Fibroblast of skin of abdomen (primary cell): ENCODE measurements around the gene C17orf50.

Source experiments
- DNase-seq: peaks from one replicate; pipeline ENCODE4 v3.0.0-alpha.2; 2013

The C17orf50 gene

DNA sequence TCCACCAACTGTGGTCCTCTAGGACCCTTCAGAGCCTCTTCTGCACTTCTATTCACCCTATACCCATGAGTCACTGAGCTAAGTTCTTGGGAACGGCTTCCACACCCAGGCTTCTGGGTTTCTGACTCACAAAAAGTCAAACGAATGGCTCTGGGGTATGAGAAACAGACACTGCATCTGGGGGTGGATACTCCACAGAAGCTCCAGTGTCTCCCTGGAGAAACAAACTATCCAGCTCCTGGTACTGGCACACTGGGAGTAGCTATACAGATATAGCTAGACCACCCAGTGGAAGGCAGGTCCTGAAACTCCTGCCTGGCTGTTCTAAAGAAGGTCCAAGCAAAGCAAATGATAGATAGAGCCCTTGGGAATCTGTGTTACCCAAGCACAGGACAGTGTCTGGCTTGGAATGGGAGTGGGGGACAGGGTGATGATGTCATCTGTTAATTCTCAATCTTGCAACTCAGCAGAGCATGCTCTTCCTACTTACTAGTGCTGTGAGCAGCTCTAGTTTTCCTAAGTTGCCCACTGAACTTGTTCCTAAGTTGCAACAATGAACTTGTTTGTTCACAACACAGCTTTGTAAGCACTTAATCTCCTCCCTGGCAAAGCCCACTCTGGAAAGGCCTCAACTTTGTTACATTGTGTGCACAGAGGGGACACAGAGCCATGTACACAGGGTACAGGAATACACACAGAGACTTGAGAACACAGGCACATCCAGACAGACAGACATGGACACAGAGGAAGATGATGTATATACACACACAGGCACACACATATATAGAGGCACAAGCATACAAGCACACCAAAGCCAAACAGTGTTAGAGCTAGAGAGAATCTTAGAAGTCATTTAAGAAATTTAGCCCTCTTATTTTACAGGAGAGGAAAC, 28.0 kb downstream of the C17orf50 start:
- peak; percentile 82 for DNase-seq

DNA sequence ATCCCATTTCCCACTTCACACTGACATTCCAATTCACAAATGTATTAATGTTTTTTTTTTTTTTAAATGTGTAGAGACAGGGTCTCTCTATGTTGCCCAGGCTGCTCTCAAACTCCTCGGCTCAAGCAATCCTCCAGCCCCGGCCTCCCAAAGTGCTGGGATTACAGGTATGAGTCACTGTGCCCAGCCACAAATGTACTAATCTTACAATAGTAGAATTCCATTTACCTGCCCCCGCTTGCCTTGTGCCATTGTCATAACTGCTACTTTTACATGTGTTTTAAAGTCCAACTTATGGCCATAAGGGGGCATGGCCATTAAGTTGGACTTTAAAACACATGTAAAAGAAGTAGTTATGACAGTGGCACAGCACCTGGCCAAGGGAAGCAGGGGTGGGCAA, 30.2 kb downstream of the C17orf50 start:
- no peak for DNase-seq

DNA sequence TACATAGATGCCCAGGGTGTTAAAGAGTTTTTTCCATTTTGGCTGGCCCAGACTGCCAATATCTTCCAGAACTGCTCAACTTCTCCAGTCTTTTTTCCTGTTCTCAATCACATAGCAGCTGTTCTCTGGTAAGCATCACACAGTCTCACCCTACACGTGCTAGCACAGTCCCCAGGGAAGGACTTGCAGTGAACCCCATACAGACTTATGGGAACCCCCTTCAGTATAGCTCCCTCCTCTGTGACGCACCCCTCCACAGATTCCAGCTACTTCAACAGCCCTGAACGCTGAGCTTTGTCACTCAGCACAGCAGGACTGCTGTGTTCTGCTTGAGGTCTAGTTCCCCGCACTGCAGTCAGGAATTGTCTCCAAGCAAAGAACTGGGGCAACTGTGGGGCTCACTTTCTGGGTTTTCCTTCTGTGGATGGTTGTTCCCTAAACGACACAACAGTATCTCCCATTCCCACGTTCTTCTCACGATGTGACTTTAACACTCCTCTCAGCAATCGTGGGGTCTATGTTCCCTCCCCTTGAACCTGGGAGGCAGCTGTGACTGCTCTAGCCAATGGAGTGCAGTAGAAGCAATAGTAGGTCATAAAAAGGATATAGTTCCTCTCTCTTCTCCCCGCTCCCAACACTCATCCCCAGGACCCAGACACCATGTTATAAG, 31.1 kb downstream of the C17orf50 start:
- no peak for DNase-seq

DNA sequence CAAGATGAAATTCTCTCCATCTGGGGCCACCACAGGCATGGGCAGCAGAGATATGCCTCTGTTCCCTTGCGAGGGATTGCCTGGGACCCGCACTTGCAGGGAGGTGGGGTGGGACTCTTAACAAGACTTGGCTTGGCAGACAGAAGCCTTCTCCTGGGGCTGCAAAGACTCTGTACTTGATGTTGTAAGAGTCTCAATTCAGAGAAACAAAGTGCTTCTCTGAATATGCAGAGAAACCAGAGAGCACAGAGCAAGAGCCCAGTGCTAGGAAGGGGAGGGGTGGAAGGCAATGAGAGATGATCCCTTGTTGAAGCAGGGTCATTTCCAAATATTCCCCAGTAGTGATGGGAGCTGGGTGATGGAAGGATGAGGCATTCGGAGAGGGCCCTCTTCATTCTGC, 32.6 kb downstream of the C17orf50 start:
- DNase-seq = no peak

DNA sequence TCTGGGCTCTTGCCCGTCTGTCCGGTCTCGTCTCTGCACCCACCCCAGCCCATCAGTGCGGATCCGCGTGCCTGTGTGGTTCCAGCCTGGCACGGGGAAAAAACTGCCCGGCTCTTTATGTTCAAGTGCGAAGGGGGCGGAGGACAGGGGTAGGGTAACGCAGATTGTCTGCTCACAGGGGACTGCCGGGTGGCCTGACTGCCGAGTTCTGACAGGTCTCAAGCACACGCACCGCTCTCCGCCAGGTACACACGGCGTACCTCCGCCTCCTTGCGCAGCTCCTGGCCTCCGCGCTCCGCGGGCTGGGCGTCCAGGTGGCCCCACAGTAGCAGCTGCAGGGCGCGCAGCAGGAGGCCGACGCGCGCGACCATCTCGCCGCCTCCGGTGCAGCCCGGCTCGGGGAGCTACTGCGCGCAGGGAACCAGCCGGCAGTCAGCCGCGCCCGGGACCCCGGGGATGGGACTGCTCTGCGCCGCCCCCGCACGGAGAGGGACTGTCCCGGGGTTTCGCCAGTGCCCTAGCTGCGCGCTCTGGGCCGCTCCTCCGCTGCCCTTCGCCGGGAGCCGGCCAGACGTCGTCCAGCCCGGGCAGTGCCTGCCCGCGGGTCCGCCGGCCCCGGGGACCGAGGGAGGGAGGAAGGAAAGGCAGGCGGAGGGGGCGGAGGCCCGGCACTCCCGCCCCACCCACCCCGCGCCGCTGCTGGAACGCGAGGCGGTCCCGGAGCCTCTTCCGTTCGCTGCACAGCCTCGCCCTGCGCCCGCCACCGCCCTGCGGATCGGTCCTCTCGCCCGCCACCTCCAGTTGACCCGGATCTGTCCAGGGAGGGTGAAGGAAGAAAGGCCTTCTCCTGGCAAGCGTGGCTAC, 34.6 kb downstream of the C17orf50 start, which contains the start of gene MMP28:
Gene MMP28, minus strand, starts transcription at position 635 of the 864 bp plus-strand sequence. Its CDS starts 264 bp downstream, at position 371.
- DNase-seq = no peak

DNA sequence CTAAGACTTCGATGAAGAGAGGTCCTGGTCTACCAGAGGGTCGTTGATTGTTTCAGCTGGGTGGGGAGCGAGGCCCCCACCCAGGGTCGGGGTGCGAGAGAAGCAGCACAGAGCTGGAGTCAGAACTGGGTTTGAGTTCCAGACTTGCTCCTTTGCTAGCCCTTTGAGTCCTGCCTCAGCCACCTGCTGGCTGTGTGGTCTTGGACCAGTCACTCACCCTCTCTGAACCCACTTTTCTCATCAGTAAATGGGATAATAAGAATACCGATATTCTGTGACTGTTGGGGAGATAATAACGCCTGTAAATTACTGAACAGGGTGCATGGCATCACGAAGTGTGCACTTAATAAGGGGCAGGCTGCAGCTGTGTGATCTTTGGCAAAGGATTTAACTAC, 35.2 kb downstream of the C17orf50 start:
- DNase-seq = no peak

DNA sequence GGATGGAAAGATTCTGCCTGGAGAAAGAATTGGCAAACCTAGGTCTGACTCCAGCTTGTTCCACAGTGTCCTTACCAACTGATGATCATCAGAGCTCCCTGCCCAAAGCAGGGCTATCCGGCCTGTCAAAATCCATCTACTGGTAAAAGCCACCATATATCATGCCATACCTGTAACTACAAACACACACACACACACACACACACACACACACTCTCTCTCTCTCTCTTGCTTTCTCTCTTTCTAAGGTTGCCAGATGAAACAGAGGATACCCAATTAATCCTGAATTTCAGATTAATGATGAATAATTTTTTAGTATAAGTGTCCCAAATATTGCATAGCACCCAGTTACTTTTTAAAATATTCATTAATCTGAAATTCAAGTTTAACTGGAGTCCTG, 36.3 kb downstream of the C17orf50 start:
- DNase-seq = no peak

DNA sequence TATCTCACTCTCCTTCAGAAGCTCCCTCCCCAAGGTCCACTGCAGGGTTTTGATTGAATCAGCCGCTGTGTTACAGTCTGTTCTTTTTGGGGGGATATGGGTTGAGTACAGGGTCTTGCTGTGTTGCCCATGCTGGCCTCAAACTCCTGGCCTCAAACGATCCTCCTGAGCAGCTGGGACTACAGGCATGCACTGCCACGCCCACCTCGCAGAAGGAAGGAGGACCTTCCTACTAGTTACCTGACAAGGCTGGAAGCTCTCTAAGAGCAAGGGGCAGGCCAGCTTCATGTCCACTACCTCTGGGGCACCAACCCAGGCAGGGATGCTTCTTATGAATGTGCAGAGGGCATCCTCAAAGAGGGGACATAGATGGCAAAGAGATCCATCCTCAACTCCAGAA, 36.7 kb downstream of the C17orf50 start:
- DNase-seq = no peak

DNA sequence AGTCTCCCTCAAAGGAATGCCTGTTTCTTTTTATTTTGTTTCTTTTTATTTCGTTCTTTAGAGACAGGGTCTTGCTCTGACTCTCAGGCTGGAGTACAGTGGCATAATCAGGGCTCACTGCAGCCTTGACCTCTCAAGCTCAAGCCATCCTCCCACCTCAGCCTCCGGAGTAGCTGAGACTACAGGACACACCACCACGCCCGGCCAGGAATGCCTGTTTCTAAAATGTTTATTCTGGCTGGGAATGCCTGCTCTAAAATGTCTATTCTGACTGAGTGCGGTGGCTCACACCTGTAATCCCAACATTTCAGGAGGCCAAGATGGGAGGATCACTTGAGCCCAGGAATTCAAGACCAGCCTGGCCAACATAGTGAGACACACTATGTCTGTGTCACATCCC, 37.2 kb downstream of the C17orf50 start:
- DNase-seq = no peak

DNA sequence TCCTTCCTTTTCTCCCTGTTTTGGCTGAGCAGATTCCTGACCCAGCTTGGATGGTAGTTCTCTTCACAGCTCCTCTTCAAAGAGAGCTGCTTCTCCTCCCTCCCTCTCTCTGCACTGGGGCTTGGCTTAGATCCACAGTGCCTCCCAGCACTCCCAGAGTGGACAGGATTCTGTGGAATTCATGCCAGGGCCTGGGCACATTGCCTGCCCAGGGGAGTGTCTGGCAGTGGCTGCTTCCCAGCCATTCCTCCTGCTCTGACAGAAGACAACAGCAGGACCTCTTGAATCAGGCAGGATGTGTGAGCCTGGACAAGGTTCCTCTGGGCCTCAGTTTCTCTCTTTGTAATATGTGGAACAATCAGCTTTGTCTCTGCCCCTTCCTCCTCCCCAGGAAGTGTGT, 39.3 kb downstream of the C17orf50 start:
- DNase-seq = peak; percentile 42

DNA sequence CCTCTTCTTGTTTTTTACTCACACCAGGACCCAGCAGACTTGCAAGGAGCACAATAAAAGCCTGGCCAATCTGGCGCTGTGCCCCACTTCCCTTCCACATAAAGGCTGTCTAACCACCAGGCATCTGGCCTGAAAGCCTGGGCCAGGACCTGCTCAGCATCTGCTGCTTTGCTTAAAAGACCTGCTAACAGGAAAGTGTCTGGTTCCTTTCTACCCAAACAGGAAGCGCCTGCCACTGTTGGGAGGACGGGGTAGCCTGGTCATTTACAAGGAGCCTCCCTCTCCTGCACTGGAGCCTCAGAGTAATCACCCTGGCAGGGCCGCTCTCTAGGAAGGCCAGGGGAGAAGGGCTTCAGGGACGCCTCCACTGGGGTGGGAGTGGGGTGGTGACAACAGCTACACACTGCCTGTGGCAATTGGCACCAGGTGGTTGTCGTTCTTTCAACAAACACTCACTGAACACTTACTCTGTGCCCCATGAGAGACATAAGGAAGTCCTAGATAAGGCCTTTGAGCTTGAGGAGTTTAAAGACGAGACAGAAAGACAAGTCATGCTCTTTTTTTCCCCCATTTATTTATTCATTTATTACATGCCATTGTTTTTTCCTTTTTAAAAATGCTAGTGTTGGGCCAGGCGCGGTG, 41.0 kb downstream of the C17orf50 start:
- peak; percentile 55 for DNase-seq

DNA sequence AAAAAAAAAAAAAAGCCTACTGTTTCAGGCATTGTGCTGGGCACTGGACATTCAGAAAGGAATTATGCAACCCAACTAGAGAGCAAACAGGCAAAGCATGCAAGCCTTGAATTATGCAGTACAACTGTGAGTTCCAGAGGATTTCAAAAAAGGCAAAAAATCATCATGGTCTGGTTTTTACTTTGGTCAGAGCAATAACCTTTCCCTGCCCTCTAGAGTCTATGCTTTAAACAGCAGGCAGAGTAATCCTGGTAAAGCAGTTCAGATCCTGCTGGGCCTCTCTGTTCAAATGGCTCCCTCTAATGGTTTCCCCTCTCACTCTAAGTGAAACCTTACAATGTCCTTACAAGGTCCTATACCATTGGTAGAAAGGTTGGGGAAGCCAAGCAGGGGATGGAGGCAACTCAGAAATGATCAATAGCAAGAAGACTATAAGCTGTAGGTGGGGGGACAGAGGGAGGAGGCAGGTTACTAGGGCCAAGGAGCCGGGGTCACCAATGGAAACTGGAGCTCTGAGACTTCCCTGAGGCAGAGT, 44.0 kb downstream of the C17orf50 start:
- peak; percentile 87 for DNase-seq

DNA sequence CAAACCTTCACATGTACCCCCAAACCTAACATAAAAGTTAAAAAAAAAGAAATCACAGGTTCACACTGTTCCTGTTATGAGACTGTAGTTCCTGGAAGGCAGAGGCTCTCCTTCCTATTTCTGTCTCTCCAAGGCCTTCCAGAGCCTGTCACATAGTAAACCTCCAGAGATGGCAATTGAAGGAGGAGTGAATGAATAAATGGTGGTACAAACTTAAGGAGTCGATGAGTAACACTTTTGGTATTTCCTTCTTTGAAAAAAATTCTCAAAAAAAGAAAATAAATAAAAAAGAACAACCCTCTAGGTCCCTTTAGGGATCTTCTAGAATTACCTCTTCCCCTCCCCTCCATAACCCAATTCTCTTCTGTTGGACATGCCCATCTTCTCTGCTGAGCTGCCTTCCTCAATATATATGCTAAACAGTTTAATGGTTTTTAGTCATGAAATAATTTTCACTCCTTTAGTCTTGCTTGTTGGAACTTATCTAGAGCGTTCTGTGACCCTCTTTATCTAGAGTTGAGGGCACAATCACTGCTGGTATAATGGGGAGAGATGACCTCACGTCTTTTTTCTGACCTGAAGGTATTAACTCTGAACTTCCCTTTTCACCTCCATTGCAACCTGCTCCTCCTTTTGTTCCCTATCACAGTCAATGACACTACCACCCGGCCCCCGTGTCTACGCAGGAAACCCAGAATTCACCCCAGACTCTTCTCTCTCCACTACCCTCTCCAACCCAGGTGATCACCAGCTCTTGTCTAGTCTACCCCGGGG, 46.9 kb downstream of the C17orf50 start:
- peak; percentile 68 for DNase-seq

DNA sequence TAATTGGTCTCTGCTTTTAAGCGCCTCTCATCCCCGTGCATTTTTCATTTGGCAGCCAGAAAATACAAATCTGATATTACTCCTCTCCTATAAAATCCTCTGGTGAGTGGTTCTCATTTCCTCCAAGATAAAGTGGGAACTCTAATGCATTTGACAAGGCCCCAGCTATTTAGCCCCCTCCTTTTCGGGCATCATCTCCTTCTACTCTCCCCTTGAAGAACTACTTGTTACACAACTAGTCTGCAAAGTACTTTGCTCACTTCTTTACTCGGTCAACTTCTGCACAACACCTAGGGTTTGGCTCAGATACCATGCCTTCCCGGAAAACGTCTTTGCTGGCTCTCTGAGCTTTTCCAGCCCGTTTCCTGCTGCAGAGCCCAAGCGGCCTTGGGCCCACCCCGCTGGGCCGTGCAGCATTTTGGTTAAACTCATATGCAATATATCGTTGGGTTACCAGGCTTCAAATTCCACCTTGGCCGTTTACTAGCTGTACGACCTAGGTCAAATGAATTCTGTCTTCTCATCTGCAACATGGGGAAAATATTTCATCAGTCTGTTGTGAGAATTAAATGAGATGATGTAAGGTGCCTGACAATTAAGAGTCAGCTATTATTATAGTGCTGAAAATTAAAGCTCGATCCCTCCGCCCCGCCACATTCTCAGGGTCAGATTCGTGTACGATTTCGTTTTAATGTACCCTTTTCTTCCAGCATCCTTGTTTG, 47.7 kb downstream of the C17orf50 start:
- no peak for DNase-seq

DNA sequence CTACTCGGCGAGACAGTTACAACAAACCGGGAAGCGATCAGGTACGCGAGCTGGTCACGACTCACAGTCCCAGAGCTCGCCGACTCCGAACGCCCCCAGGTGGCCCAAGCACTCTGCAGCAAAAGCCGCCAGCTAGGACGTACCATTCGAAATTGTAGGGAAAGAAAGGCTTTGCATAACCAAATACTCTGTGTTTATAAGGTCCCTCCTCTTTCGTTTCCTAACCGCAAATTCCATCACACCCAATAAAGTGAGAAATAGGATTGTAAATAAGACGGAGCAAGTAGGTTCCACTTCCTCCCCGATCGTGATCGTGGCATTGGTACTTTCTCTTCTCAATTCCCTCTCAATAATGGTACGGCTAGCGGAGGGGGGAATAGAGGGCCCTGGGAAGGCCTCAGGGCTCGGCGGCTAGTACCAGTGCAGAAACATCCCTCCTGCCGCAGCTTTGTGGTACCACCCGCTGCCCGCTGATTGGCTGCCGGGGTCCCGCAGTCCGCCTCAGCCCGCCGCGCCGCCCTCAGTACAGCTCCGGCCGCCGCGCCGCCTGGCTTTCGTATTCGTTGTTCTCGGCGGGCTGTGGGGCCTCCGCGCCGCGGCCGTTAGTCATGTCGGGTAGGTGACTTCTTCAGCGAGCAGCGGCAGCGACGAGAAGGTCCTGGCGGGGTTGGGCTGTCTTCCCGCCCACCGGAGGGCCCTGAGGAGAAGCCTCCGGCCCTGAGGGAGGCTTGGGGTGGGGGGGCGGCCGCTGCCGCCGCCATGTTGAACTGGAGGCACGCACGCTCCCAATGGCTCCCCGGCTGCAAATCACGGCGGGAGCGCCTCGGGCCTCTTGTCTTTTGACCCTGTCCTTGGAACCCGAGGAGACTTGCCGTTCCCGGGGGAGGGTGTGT, 48.5 kb downstream of the C17orf50 start, which contains the start of gene TAF15:
Gene TAF15, plus strand, starts transcription at position 523 of the 893 bp plus-strand sequence. Its CDS starts 86 bp downstream, at position 609.
- DNase-seq = peak; percentile 100

DNA sequence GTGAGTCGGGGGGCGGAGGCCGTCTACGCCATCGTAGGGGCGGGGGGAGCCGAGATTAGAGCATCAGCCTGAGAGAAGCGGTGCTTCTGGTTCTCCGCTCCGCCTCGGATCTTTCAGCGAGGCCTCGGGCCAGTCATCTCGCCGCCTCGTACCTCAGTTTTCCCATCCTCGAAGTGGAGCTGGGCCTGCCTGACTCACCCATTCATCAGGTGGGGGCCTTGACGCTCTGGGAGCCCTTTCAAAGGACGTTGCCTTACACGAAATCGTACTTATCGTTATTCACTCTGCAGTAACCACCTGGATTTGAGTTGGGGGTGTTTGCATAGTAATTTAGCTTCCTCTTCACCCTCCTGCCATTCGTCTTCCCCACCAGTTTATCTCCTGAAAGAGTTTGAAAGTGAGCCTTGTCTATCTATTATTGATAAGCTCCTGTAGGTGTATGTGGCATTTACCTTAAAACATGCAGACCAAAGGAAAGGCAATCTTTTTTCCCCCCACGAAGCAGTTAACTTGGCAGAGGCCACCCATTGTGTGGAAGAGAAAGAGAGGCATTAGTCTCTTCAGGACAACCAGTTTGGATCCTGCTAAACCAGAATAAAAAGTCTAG, 49.3 kb downstream of the C17orf50 start:
- DNase-seq = no peak

DNA sequence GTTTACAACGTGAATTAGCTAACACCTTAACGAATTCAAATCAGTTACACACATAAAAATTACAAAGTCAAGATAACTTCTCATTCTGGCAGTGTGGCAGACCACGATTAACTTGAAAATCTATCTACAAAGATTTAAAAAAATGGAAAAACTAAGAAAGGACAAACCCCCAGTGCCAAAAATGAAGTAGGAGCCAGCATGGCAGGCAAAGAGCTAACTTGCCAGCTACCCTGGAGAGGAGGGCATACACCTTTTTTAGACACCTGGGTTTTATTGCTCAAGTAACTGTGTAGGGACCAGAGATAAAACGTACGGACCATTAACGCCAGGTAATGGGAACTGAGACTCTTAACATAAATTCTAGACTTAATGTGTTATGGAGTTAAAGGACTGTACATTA, 51.1 kb downstream of the C17orf50 start:
- DNase-seq = no peak

DNA sequence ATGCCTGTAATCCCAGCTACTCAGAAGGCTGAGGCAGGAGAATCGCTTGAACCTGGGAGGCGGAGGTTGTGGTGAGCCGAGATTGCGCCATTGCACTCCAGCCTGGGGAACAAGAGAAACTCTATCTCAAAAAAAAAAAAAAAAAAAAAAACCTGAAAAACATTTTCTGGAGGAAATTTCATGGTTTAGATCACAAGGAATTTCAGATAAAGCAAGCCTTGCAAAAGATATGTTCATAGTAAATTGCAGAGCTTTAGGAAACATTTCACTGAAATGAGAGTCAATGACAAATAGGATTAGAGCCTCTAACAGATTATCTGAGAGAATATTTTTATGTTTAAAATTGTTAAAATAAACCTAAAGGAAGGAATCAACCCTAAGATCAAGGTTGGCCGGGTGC, 51.8 kb downstream of the C17orf50 start:
- no peak for DNase-seq
